ENCODE measurements around the gene RSPO4.
"Not testable (repeated sequence)": the region's sequence is repeated elsewhere in the genome, so short reads cannot be mapped to it uniquely, and the experiment has no call there.

The RSPO4 gene

GRCh38 chr20:1001911-1002681 is at the start of gene RSPO4:
Gene RSPO4, minus strand, starts transcription at chr20:1002311. Its CDS starts 147 bp downstream, at chr20:1002164.
- H3K4me1 ChIP-seq (ENCODE audit: control insufficient read depth, insufficient read depth, low read length) = no peaks in the 10 kb centered on the region
- H3K36me3 ChIP-seq (ENCODE audit: control insufficient read depth, insufficient read depth, low read length) = no peaks in the 10 kb centered on the region
- H3K4me3 ChIP-seq (ENCODE audit: low read length) = no peak within 1 kb of the TSS
- no peak within 1 kb of the TSS for H3K9ac ChIP-seq (ENCODE audit: low read length)
- peaks cover 16% of the 10 kb centered on the region for H3K27me3 ChIP-seq (ENCODE audit: control insufficient read depth, insufficient read depth, low read length)
- H3K27ac ChIP-seq (ENCODE audit: low read depth, low read length) = no peak within 1 kb of the TSS

GRCh38 chr20:1050440-1050839 is 48.3 kb upstream of the RSPO4 start:
- H3K9ac ChIP-seq (ENCODE audit: low read length) = no peak overlapping the region
- H3K27ac ChIP-seq (ENCODE audit: low read depth, low read length) = no peak overlapping the region
- H3K27me3 ChIP-seq (ENCODE audit: control insufficient read depth, insufficient read depth, low read length) = no peaks in the 10 kb centered on the region
- no peaks in the 10 kb centered on the region for H3K36me3 ChIP-seq (ENCODE audit: control insufficient read depth, insufficient read depth, low read length)
- H3K4me1 ChIP-seq (ENCODE audit: control insufficient read depth, insufficient read depth, low read length) = no peaks in the 10 kb centered on the region
- no peak overlapping the region for H3K4me3 ChIP-seq (ENCODE audit: low read length)

GRCh38 chr20:1045860-1046418 is 43.8 kb upstream of the RSPO4 start:
- no peak overlapping the region for H3K9ac ChIP-seq (ENCODE audit: low read length)
- no peak overlapping the region for H3K27ac ChIP-seq (ENCODE audit: low read depth, low read length)
- H3K4me3 ChIP-seq (ENCODE audit: low read length) = no peak overlapping the region
- H3K4me1 ChIP-seq (ENCODE audit: control insufficient read depth, insufficient read depth, low read length) = no peaks in the 10 kb centered on the region
- no peaks in the 10 kb centered on the region for H3K36me3 ChIP-seq (ENCODE audit: control insufficient read depth, insufficient read depth, low read length)
- H3K27me3 ChIP-seq (ENCODE audit: control insufficient read depth, insufficient read depth, low read length) = no peaks in the 10 kb centered on the region

GRCh38 chr20:1041845-1042390 is 39.8 kb upstream of the RSPO4 start:
- Histone ChIP-seq H3K4me1 (ENCODE audit: control insufficient read depth, insufficient read depth, low read length) (no peaks in the 10 kb centered on the region), H3K36me3 (ENCODE audit: control insufficient read depth, insufficient read depth, low read length) (no peaks in the 10 kb centered on the region), H3K9ac (ENCODE audit: low read length) (no peak overlapping the region), H3K27me3 (ENCODE audit: control insufficient read depth, insufficient read depth, low read length) (no peaks in the 10 kb centered on the region), H3K4me3 (ENCODE audit: low read length) (no peak overlapping the region), H3K27ac (ENCODE audit: low read depth, low read length) (no peak overlapping the region)

- Histone ChIP-seq H3K4me3 (ENCODE audit: low read length) (no peak overlapping the region), H3K27ac (ENCODE audit: low read depth, low read length) (no peak overlapping the region), H3K36me3 (ENCODE audit: control insufficient read depth, insufficient read depth, low read length) (no peaks in the 10 kb centered on the region), H3K27me3 (ENCODE audit: control insufficient read depth, insufficient read depth, low read length) (no peaks in the 10 kb centered on the region), H3K4me1 (ENCODE audit: control insufficient read depth, insufficient read depth, low read length) (no peaks in the 10 kb centered on the region), H3K9ac (ENCODE audit: low read length) (no peak overlapping the region)
These were observed 36.1 kb upstream of the RSPO4 start for GRCh38 chr20:1038205-1038604.

GRCh38 chr20:1037039-1037438 is 34.9 kb upstream of the RSPO4 start:
- no peaks in the 10 kb centered on the region for H3K4me1 ChIP-seq (ENCODE audit: control insufficient read depth, insufficient read depth, low read length)
- H3K4me3 ChIP-seq (ENCODE audit: low read length) = no peak overlapping the region
- H3K9ac ChIP-seq (ENCODE audit: low read length) = no peak overlapping the region
- H3K27me3 ChIP-seq (ENCODE audit: control insufficient read depth, insufficient read depth, low read length) = no peaks in the 10 kb centered on the region
- no peak overlapping the region for H3K27ac ChIP-seq (ENCODE audit: low read depth, low read length)
- no peaks in the 10 kb centered on the region for H3K36me3 ChIP-seq (ENCODE audit: control insufficient read depth, insufficient read depth, low read length)

GRCh38 chr20:1035466-1035865 is 33.4 kb upstream of the RSPO4 start:
- H3K27me3 ChIP-seq (ENCODE audit: control insufficient read depth, insufficient read depth, low read length) = no peaks in the 10 kb centered on the region
- no peak overlapping the region for H3K27ac ChIP-seq (ENCODE audit: low read depth, low read length)
- H3K4me1 ChIP-seq (ENCODE audit: control insufficient read depth, insufficient read depth, low read length) = no peaks in the 10 kb centered on the region
- no peak overlapping the region for H3K4me3 ChIP-seq (ENCODE audit: low read length)
- H3K36me3 ChIP-seq (ENCODE audit: control insufficient read depth, insufficient read depth, low read length) = no peaks in the 10 kb centered on the region
- no peak overlapping the region for H3K9ac ChIP-seq (ENCODE audit: low read length)

- Histone ChIP-seq H3K4me1 (ENCODE audit: control insufficient read depth, insufficient read depth, low read length) (no peaks in the 10 kb centered on the region), H3K27ac (ENCODE audit: low read depth, low read length) (no peak overlapping the region), H3K4me3 (ENCODE audit: low read length) (no peak overlapping the region), H3K36me3 (ENCODE audit: control insufficient read depth, insufficient read depth, low read length) (no peaks in the 10 kb centered on the region), H3K9ac (ENCODE audit: low read length) (no peak overlapping the region), H3K27me3 (ENCODE audit: control insufficient read depth, insufficient read depth, low read length) (no peaks in the 10 kb centered on the region)
These were observed 32.3 kb upstream of the RSPO4 start for GRCh38 chr20:1034415-1034789.

GRCh38 chr20:1033751-1034414 is 31.8 kb upstream of the RSPO4 start:
- H3K27me3 ChIP-seq (ENCODE audit: control insufficient read depth, insufficient read depth, low read length) = no peaks in the 10 kb centered on the region
- H3K27ac ChIP-seq (ENCODE audit: low read depth, low read length) = no peak overlapping the region
- no peaks in the 10 kb centered on the region for H3K4me1 ChIP-seq (ENCODE audit: control insufficient read depth, insufficient read depth, low read length)
- no peak overlapping the region for H3K4me3 ChIP-seq (ENCODE audit: low read length)
- no peaks in the 10 kb centered on the region for H3K36me3 ChIP-seq (ENCODE audit: control insufficient read depth, insufficient read depth, low read length)
- H3K9ac ChIP-seq (ENCODE audit: low read length) = no peak overlapping the region

GRCh38 chr20:1029980-1030379 is 27.9 kb upstream of the RSPO4 start:
- Histone ChIP-seq H3K4me3 (ENCODE audit: low read length) (no peak overlapping the region), H3K36me3 (ENCODE audit: control insufficient read depth, insufficient read depth, low read length) (no peaks in the 10 kb centered on the region), H3K27ac (ENCODE audit: low read depth, low read length) (no peak overlapping the region), H3K4me1 (ENCODE audit: control insufficient read depth, insufficient read depth, low read length) (no peaks in the 10 kb centered on the region), H3K9ac (ENCODE audit: low read length) (no peak overlapping the region), H3K27me3 (ENCODE audit: control insufficient read depth, insufficient read depth, low read length) (no peaks in the 10 kb centered on the region)

GRCh38 chr20:1026214-1026613 is 24.1 kb upstream of the RSPO4 start:
- H3K27me3 ChIP-seq (ENCODE audit: control insufficient read depth, insufficient read depth, low read length); H3K9ac ChIP-seq (ENCODE audit: low read length); H3K4me3 ChIP-seq (ENCODE audit: low read length); H3K36me3 ChIP-seq (ENCODE audit: control insufficient read depth, insufficient read depth, low read length); H3K4me1 ChIP-seq (ENCODE audit: control insufficient read depth, insufficient read depth, low read length); H3K27ac ChIP-seq (ENCODE audit: low read depth, low read length): not testable (repeated sequence)

GRCh38 chr20:1022871-1023270 is 20.8 kb upstream of the RSPO4 start:
- no peak overlapping the region for H3K9ac ChIP-seq (ENCODE audit: low read length)
- H3K4me3 ChIP-seq (ENCODE audit: low read length) = no peak overlapping the region
- no peaks in the 10 kb centered on the region for H3K36me3 ChIP-seq (ENCODE audit: control insufficient read depth, insufficient read depth, low read length)
- H3K27ac ChIP-seq (ENCODE audit: low read depth, low read length) = no peak overlapping the region
- no peaks in the 10 kb centered on the region for H3K4me1 ChIP-seq (ENCODE audit: control insufficient read depth, insufficient read depth, low read length)
- H3K27me3 ChIP-seq (ENCODE audit: control insufficient read depth, insufficient read depth, low read length) = no peaks in the 10 kb centered on the region

All from rectal smooth muscle tissue (tissue), 1 donor.